ENCODE results near the gene ELL. TPM values are rescaled to one million over a fixed set of nuclear protein-coding genes. Genes with fewer than 3 reads are reported as not detected.

ELL gene
- total RNA-seq, 1 experiment from 2014 or later, result 15.9 TPM

DNA sequence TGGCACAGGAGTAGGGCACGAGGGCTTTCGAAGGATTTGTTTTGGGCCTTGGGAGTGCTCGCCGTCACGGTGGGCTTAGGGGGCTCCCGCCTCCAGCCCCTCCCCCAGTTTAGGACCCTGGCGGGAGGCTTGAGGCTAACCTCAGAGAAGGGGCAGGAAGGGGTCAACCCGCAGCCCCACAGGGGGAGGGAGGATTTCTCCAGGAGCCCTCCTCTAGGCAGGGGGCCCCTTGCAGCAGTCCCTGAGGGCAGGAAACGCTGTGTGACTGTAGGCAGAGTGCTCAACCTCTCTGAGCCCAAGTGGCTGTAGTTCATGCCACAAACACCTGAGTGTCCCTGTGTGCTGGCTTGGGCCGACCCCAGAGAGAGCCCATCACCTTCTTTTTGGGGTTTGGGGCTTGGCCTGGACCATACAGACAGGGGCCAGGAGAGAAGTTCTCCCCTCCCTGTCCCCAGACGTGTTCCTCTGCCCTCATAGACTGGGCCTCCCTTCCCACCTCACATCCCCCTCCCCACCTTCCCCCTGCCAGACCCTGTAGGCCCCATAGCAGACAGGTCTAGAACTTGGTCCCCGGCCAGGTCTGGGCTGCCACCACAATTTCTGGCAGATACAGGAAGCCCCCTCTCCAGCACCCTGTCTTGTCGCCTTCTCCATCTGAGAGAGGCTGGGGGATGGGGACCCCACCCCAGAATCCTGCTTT lies 92.0 kb downstream of the ELL start:
- no peak for DNase-seq (ENCODE audit: low spot score)
- in situ Hi-C loops (cut with HindIII; ENCODE audit: low sequenced_read_pairs), result no loop called here

- DNase-seq (ENCODE audit: low spot score), result peak; percentile 82
- in situ Hi-C loops (cut with HindIII; ENCODE audit: low sequenced_read_pairs), result no loop called here
These were observed 92.8 kb downstream of the ELL start for GRCh38 chr19:18428787-18429674.

GRCh38 chr19:18428173-18428786 lies 93.6 kb downstream of the ELL start:
- in situ Hi-C loops (cut with HindIII; ENCODE audit: low sequenced_read_pairs), result no loop called here
- no peak for DNase-seq (ENCODE audit: low spot score)

DNA sequence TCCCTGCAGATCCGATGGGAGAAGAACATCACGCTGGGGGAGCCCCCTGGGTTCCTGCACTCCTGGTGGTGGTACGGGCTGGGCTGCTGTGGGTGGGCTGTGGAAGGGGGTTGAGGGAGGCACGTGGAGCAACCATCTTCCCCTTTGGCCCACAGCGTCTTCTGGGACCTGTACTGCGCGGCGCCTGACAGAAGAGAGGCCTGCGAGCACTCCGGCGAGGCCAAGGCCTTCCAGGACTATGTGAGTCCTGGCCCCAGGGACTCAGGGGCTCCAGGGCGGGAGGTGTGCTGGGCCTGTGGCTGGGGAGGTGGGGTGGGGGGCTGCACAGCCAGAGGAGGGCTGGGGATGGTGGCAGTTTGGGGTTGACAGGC lies 94.1 kb downstream of the ELL start:
- in situ Hi-C loops (cut with HindIII; ENCODE audit: low sequenced_read_pairs), result no loop called here
- no peak for DNase-seq (ENCODE audit: low spot score)

- in situ Hi-C loops (cut with HindIII; ENCODE audit: low sequenced_read_pairs), result no loop called here
These were observed 94.7 kb downstream of the ELL start for GRCh38 chr19:18427080-18427742.

DNA sequence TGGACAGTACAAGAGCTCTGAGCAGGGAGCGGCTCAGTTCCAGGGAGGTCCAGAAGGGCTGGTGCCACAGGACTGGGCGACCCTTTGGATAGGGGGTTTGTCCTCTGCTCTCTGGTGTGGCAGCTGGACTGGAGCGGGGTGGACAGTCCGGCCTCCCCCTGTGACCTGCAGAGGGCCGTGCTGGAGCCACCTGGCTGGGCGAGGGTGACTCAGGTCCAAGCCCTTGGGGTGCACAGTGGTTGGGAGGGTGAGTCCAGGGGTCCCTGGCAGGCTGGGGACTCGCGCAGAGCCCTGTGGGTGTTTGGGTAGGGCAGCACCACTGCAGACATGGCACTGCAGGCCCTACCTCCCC lies 95.5 kb downstream of the ELL start:
- no peak for DNase-seq (ENCODE audit: low spot score)
- in situ Hi-C loops (cut with HindIII; ENCODE audit: low sequenced_read_pairs), result no loop called here

More at GRCh38 chr19:18427080-18427742, 94.7 kb downstream of the ELL start:
- DNase-seq (ENCODE audit: low spot score), result no peak

- in situ Hi-C loops (cut with HindIII; ENCODE audit: low sequenced_read_pairs), result no loop called here
- DNase-seq (ENCODE audit: low spot score), result peak; percentile 79
These were observed 96.1 kb downstream of the ELL start for GRCh38 chr19:18425515-18426415.

DNA sequence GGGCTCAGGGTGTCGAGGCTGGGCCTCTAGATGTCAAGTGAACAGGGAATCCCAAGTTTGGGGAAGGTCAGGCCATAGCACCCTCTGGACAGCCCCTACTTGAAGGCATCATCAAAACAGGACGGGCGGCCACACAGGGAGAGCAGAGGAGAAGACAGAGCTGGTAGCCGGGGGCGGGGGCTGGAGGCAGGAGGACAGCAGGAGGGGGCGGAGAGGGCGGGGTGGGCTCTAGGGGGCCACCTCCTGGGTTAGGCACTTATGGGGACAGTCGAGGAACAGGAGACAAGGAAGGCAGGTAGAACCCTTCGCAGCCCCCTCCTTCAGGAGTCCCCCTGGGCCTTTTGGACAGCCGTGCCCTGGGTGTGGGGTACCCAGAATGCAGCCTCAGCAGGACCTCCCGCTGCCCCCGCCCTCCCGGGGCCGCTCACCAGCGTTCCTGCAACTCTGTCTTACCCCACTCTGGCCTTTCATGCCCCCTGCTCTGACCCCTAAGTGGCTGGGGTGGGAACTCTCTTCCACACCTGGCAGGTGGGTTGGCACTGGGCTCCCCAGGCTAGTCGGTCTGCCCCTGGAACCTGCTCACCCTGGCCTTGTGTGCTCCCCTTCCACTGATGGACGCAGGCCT lies 96.9 kb downstream of the ELL start:
- DNase-seq (ENCODE audit: low spot score), result no peak
- in situ Hi-C loops (cut with HindIII; ENCODE audit: low sequenced_read_pairs), result no loop called here

- in situ Hi-C loops (cut with HindIII; ENCODE audit: low sequenced_read_pairs), result no loop called here
- DNase-seq (ENCODE audit: low spot score), result no peak
These were observed 97.6 kb downstream of the ELL start for GRCh38 chr19:18424122-18424889.

DNA sequence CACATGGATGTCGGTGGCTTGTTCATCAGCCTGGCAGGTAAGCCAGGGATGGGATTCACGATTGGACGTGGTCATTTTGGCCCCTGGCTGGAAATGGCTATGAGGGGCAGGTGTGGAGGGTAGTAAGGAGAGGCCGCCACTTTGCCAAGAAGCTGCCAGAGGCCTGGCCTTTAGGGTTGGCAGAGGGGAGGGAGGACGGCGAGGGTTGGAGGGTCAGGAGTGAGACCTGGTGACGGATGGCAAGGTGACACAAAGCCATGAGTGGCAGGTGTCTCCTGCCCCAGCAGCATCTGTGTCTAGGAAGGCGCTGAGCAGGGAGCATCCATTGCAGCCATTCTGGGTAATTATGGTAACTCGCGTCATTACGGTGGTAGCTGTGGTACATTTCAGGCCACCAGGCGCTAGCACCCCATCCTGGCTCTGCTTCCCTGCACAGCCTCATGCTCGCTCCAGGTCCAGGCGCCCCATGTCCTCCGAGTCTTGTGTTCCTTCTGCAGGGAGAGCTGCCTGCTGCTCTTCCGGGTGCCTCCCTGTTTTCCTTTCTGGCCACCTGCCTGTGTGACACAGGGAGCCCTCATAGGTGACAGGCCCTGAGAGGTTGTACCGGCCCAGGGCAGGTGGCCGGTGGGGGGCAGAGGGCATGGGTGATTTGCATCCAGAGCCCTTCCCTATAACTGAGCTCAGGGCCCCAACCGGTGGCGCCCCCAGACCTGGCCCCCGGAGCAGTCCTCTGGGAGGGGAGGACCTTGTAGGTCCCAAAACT lies 98.4 kb downstream of the ELL start:
- no peak for DNase-seq (ENCODE audit: low spot score)

GRCh38 chr19:18422530-18423191 lies 99.2 kb downstream of the ELL start:
- in situ Hi-C loops (cut with HindIII; ENCODE audit: low sequenced_read_pairs), result no loop called here
- DNase-seq (ENCODE audit: low spot score), result no peak

More for the DNA sequence above, 98.4 kb downstream of the ELL start:
- in situ Hi-C loops (cut with HindIII; ENCODE audit: low sequenced_read_pairs), result no loop called here

- DNase-seq (ENCODE audit: low spot score), result no peak
- in situ Hi-C loops (cut with HindIII; ENCODE audit: low sequenced_read_pairs), result no loop called here
These were observed 100.4 kb downstream of the ELL start for GRCh38 chr19:18421371-18421959.

GRCh38 chr19:18420930-18421329 lies 100.9 kb downstream of the ELL start:
- no peak for DNase-seq (ENCODE audit: low spot score)
- in situ Hi-C loops (cut with HindIII; ENCODE audit: low sequenced_read_pairs), result no loop called here

DNA sequence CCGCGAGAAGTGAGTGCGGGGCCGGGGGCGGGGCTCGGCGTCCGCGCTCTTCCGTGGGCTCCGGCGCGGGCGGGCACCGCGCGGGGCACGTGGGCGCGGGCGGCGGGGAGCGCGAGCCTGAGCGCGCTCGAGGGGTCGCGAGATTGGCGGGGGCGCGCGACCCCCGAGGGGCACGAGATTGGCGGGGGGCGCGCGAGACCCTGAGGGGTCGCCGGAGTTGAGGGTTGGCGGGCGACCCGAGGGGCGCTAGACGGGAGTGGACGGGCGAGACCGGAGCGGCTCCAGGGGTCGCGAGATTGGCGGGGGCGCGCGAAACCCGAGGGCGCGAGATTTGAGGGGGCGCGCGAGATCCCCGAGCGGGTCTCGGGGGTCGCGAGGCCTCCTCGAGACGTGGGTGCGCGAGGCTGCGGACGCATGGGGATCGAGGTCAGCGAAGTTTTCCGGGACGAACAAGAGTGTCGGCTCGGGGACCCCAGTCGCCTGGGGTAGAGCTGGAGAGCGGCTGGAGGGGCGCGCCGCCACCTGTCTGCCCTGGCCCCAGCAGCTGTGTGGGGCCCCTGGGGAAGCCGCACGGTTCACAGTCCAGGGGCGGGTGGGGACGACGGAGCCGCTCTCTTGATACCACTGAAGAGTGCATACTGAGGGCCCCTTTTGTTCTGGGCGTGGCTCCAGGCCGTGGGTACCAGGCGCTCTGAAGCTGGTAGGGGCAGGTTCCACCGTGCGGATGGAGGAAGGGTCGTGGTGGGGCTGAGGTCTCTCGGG lies 102.0 kb downstream of the ELL start:
- in situ Hi-C loops (cut with HindIII; ENCODE audit: low sequenced_read_pairs), result no loop called here
- no peak for DNase-seq (ENCODE audit: low spot score)

DNA sequence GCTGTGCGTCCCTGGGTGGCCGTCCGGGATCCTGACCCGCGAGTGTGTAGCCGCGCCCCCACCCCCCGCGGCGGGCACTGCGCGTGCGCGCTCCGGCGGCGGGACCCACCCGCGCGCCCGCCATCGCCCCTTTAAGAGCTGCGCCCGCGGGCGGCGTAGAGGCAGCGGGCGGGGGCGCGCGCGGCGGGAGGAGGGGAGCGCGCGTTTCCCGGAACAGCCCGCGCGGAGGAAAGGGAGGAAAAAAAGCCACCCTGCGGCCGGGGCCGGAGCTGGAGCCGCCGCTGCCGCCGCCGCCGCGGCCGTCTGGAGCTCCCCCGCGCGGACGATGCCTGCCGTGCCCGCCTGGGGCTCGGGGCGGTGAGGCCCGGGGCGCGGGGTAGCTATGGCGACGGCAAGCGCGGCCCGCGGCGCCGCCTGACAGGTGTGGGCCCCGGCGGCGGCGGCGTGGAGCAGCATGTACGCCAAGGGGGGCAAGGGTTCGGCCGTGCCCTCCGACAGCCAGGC lies 102.6 kb downstream of the ELL start, which contains the start of gene SSBP4:
SSBP4 (plus strand) TSS at position 204 of the 504 bp plus-strand sequence; CDS start at position 455, 251 bp downstream.
- in situ Hi-C loops (cut with HindIII; ENCODE audit: low sequenced_read_pairs), result no loop called here
- peak; percentile 71 for DNase-seq (ENCODE audit: low spot score)
